OCI-LY1 (cell line): ENCODE results near the gene ADA.

ENCODE experiments used
- EZH2 ChIP-seq: fragments of 200-600 bp; sonication (generic), shearing (Covaris generic); IDR thresholded peaks from 2 replicates; pipeline ENCODE4 v1.8.0; 2017; ENCODE audit warnings: borderline replicate concordance, mixed run types, mild to moderate bottlenecking, antibody characterized with exemption, low read length, moderate library complexity, mixed read lengths
- TF ChIP-seq, protein P1 (sequence below): fragments of 200-600 bp; sonication (generic), shearing (Covaris generic); IDR thresholded peaks from 2 replicates; pipeline ENCODE4 v1.5.1; 2017; ENCODE audit warnings: mild to moderate bottlenecking, antibody characterized with exemption, low read length, moderate library complexity, mixed read lengths

DNA sequence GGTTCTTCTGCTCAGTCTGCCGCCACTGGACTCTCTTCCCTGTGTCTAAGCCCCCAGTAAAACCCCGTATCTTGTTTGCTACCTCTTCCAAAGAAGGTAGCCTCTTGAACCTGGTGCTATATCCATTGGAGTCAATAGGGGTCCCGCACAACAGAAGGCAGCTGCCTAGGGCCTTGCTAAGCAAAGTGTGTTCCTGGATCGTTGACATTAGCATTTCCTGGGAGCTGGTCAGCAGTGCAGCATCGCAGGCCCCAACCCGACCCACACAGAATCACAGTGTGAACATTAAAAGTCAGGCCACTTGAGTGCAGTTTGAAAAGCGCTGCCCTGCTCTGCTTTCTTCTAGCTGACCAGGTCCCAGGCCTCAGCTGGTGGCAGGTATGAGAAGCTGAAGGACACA lies 2.9 kb downstream of the ADA start:
- TF ChIP-seq, protein P1, sequence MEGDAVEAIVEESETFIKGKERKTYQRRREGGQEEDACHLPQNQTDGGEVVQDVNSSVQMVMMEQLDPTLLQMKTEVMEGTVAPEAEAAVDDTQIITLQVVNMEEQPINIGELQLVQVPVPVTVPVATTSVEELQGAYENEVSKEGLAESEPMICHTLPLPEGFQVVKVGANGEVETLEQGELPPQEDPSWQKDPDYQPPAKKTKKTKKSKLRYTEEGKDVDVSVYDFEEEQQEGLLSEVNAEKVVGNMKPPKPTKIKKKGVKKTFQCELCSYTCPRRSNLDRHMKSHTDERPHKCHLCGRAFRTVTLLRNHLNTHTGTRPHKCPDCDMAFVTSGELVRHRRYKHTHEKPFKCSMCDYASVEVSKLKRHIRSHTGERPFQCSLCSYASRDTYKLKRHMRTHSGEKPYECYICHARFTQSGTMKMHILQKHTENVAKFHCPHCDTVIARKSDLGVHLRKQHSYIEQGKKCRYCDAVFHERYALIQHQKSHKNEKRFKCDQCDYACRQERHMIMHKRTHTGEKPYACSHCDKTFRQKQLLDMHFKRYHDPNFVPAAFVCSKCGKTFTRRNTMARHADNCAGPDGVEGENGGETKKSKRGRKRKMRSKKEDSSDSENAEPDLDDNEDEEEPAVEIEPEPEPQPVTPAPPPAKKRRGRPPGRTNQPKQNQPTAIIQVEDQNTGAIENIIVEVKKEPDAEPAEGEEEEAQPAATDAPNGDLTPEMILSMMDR = no peak
- TF ChIP-seq EZH2 = no peak
